HG03139 (cell line): ENCODE data around the gene NOL4L.
A peak's percentile ranks its signal among the peaks of the same experiment; 100 is the strongest.

Experiments
- ATAC-seq: cut with Tn5 transposase; IDR thresholded peaks from one replicate; pipeline ENCODE4 v1.9.1; 2021; ENCODE audit not compliant: unreplicated experiment

The NOL4L gene

DNA sequence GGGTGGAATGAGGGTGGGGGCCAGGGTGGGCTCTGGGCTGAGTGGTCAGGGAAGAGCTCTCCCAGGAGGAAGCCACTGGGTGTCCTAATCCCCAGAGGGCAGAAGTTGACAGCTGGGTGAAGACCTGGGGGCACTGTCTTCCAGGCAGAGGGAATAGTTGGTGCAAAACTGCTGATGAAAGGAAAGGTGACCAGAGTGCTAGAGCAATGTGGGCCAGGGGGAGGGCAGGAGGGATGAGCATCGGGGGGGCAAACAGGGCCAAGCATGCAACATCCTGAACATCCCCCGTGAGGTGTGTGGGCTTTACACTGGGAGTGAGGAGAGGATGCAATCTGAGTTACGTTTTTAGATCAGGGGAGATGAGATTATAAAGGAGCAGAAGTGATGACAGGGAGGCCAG lies 97.8 kb downstream of the NOL4L start:
- no peak for ATAC-seq

DNA sequence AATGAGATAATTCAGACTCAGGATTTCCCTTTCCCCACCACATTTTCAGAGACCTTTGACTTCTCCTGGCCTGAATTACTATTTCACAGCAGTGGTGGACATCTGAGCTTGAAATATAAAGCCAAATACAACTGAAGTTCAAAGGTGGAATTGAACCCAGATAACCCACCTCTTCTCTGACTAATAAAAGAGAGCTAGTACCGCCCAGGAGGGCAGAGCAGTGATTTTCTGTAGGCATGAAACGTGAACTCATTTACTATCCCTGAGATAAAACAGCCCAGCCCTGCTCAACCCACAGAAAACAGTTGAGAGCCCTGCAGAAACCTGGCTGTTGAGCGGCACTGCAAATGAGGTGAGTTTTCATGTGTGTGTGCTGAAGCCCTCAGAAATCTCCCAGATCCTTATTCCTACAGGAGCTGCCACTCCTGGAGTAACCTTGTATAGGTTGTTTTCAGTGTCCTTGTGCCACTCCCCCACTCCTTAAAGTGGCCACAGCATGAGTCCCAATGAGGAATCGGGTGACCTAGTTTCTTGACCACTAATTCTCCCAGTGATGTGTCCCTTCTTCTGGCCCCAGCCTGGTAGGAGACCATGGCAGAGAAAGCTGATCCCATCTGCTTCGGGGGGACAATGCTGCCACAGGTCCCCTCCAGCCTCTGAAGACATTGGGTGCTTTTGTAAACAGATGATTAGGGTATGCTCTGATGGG lies 99.2 kb downstream of the NOL4L start:
- no peak for ATAC-seq

DNA sequence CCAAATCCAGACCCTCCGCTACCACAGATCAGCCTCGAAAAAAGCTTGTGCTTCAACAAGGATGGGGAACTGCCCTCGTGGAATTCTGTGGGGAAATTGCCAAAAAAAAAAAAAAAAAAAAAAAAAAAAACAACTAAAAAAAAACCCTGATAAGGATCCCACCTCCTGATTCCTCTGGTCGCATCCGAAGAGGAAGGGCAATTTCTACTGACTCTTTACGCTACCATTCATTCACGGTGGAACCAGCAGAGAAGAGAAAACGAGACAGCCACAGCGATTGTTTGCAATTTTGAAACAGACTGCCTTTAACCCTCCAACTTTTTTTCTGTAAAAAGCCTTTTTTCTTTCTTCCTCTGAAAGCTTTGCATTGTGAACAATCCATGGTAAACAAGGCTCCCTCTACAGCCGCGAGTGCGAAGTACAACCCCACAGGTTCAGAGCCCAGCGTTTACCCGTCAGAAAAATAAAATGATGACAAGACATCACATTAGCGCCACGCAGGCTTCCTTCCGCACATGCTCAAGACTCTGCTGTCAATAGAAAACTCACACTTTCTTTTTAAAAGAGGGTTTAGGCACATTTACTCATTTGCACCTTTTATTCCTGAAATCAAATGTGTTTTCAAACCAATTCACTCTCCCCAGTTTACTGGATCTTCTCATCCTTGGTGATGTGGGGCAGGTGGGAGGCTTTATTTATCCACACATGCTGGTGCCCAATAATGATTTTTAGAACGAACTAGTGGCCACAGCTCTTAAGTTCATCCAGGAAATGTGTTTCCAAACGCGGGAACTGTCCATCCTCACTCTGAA lies 100.0 kb downstream of the NOL4L start:
- ATAC-seq, result peak; percentile 47

DNA sequence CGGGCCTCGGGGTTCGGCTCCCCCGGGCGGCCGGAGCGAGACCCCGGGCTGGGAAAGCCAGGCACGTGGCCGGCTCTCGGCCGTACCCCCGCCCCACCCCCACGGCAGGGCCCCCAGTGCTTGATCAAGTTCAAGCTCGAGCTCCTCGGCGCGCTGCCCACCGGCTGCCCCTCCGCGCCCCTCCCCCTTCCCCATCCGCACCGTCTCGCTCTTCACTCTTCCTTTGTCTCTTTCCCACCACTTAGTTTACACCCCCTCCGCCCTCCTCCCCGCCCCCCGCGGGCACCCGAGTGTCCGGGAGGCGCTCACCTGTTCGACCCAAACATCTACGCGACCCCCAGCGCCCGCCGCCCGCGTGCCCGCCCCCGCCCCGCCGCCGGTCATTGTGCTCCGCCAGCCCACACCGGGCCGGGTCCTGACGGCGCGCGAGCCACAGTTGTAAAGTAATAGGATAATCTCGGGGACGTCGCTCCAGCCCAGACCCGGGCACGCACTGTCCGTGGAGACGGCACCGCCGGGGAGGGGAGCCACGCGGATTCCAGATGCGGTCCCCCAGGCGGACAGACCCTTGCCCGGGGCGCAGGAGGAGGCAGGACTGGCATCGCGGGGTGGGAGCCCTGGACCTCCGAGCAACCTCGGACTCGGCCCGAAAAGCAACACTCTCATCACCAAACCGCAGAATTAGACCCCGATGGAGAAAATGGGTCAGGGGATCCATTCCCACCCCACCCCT lies 100.7 kb downstream of the NOL4L start:
- no peak for ATAC-seq

DNA sequence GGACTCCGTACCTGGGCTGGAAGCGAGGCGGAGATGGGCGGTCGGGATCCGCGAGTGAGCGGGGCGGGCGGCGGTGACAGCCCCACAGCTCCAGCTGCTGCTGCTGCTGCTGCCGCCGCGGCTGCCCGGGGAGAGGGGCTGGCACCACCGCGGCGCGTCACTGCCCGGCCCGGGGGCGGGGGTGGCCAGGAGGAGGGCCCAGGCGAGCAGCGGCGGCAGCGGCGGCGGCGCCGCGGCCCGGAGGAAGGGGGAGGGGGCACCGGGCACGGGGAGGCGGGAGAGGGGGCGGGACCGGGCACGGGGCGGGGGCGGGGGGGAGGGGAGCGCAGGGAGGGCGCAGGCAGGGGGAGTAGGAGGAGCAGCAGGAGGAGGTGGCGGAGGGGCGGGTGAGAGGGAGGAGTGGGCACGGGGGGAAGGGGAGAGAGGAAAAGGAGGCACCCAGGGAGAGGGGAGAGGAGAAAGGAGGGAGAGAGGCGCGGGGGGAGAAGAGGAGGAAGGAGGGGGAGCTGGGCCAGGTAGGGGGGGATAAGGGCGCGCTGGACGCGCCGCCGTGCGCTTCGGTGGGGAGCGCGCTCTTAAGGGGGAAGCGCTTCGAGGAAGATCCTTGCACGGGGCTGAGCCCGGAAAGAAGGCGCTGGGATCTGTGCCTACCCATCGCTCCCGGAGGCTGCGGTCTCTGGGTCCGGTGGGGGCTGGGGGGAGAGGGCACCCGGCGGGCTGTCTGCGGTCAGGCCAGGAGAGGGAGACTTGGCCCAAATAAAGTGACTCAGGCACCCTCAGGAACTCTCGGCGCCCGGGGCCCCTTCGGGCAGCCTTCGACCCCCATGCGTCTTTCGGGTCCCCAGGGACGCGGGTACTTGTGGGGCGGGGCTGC lies 101.5 kb downstream of the NOL4L start:
- ATAC-seq, result no peak

DNA sequence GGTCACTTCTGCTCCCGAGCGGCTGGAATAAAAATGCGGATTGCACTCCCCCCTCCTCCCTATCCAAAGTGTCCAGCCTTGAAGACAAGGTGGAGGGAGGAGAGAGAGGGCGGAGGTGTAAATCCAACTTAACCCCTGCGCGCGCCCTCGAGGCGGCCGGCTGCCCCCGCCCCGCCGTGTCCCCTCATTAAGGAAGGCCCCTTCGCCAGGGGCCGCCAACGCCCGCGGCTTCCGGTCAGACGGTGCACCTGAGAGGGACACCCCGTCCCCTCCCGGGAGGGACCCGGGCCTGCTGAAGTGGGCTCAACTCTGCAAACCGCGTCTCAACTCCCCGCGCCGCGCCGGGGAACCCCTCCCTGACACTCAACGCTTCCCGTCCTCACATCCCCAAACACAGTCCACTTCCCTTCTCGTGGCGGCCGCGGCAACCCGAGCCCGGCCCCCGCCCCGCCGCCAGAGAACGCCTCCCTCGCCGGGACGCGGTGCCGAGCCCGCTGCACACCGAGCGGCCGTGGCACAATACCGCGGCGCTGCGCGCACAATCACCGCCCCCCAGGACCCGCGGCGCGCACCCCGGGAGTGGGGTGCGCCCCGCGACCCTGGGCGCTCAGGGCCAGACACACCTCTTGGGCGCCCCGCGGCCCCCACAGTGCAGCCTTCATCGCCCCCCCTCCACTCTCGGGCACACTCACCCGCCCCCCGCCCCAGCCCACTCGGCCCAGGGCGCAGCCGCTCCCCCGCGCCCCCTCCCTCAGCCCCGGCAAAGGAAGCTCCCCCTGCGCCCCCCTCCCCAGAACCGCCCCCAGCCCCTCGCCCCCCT lies 102.5 kb downstream of the NOL4L start:
- ATAC-seq, result no peak

DNA sequence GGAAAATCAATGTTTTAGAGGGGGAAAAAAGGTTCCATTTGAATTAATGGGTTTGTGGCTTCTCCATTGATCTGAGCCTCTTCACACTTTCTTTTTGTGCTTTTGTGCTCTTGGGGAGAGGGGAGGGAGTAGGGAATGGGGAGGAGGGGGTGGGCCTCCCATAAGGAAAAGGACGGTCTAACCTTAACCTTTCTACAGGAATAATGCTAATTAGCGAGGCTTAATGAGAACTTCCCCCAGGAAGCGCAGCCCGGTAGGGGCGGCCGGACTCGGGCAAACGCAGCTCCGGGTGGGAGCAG lies 103.0 kb downstream of the NOL4L start:
- ATAC-seq, result no peak

DNA sequence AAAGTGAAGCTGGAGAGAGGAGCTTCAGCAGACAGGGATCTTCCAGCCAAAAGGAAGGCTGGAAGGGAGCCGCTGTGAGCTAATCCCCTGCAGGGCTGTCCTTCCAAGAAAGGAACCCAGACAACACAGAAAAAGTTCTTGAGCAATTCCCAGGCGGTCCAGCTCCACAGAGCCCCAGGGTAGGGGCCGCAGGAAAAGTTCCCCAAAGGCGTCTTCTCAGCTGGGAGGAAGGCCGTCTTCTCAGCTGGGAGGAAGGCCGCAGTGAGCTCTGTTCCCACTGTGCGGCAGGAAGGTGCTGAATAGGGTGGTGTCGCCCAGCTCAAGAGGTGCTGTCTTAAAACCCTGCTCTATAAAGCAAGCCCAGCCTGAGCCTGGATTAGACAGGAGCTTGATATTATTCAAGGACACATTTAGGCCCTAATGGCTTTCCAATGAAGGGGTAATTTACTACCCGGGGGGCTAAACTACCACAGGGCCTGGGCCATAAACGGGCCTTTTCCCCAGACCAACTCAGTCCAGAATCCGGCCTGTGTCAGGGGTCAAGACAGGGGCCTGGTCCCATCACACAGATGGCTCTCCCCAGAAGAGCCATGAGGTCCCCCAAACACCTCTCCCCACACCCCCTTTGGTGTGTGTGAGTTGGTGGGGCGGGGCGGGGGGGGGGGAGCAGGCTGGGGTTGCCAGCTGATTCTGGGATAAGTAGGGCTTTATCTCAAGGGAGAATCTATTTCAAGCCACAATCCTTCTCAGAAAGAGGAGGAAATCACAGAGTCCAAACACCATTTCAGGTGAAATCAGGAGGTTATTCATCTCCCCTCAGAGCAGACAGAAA lies 103.6 kb downstream of the NOL4L start:
- no peak for ATAC-seq

DNA sequence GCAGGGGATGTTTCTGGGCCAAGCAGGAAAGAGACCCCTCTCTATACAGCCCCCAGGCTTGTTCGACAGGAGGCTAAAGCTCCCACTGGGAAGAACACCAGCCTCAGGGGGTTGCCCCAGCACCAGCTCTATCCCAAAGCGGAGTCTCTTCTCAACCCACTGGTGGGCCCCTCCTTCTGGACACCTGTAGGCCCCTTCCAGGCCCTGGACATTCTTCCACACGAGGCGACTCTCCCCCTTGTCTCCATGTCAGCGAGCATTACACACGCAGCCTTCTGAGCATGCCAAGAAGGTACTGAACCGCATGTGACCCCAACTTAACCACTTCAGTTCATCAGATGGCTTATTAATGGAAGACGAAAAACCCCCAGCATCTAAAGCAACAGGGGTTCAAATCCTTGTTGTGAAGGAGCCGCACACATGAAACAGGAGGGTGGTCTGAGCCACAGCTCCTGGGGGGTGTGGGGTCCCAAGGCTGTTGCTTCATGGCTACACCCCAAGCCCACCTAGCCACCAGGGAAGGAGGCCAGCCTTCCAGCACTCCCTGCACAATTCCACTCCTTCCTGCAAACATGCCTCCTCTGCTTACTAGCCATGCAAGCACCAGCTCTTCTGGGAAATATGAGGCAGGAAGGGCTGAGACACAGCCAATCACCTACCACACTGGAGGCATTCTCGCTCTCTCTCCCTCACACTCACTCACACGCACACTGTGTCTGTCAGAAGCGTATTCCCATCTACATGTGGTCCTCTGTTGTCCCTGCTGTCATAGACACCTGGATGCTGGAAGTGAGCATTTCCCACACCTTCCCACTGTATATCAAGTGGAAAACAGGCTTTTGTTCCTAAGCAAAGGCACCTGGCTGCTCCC lies 104.5 kb downstream of the NOL4L start:
- ATAC-seq, result no peak

DNA sequence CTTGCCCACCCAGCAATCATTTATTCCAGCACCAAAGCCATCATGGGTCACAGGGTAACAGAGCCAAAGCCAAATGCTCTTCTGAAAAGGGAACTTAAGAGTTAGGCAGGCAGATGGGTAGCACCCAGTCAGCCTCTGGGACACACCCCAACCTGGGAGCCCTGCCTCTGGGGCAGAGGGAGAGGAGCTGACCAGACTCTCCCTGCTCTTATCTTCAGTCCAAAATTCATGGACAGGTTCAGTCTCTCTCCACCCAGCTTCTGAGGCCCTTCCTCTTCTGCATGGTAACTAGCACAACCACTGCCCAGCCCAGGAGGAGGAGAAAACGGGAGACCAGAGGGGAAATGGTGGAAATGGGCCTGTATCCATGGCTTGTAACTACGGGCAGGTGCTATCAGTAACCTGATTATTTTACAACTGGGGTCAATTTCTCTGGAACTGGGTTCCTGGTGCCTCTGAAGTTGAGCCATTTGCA lies 105.4 kb downstream of the NOL4L start:
- no peak for ATAC-seq

DNA sequence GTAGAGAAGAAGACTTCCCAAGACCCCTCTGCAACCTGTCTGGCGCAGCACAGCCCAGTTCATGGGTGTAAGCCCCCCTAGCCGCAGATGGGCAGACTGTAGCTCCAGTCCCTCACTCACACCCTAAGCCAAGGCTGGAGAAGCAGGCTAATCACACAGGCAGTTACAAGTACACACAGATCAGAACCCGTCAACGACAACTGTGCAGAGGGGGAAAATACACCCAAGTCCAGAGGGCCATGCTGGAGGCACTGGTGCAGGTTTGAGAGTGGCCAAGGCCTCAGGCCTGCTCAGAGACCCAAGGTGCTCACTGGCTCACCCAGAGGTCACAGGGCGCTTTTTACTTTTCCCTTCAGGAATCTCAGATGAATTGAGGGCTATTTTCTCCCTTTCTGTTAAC lies 106.1 kb downstream of the NOL4L start:
- ATAC-seq, result no peak

DNA sequence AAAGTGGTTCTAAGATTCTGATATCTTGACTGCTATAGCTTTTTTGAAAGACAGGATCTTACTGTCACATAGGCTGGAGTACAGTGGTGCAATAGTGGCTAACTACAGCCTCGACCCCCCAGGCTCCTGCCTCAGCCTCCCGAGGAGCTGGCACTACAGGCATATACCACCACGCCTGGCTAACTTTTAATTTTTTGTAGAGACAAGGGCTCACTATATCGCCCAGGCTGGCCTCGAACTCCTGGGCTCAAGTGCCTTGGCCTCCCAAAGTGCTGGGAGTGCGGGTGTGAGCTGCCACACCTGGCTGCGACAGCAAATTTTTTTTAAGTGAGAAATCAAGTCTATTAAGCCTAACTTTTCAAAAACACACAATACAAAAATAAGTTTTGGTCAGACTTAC lies 106.6 kb downstream of the NOL4L start:
- no peak for ATAC-seq

DNA sequence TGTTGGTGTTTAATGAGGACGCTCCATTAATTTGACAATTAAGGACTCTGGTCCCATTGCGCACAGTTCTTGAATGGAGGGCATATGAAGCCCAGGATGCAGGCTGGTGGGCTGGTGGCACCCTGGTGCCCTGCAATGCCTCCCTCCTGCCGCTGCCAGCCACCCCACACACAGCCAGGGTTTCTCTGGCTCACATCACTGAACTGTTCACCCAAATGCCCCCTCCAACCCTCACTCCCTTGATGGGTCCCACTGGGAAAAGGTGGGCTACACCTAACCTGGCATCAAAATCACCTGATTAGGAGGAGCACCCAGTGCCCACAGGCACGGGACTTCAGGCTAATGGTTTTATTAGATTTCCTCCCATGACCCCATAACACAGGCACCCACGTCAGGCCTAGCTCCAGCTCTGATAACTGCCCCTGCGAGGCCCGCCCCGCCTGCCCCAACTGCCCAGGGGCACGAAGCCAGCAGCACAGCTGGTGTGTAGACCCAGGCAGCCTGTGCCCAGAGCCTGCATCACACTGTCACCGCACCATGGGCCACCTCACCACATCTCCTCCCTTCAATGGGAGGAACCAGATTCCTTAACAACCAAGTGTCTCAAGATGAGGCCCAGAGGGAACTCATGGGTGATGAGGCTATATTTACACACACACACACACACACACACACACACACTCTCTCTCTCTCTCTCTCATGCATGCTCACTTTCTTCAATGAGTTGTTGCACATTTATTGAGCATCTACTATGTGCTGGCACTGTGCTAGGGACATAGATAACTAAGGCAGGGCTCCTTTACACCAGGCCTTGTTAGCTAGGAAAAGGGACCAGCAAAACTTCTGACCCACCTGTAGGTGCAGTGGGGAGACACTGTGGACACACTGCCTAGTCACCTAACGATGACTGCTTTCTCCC lies 107.3 kb downstream of the NOL4L start:
- no peak for ATAC-seq

DNA sequence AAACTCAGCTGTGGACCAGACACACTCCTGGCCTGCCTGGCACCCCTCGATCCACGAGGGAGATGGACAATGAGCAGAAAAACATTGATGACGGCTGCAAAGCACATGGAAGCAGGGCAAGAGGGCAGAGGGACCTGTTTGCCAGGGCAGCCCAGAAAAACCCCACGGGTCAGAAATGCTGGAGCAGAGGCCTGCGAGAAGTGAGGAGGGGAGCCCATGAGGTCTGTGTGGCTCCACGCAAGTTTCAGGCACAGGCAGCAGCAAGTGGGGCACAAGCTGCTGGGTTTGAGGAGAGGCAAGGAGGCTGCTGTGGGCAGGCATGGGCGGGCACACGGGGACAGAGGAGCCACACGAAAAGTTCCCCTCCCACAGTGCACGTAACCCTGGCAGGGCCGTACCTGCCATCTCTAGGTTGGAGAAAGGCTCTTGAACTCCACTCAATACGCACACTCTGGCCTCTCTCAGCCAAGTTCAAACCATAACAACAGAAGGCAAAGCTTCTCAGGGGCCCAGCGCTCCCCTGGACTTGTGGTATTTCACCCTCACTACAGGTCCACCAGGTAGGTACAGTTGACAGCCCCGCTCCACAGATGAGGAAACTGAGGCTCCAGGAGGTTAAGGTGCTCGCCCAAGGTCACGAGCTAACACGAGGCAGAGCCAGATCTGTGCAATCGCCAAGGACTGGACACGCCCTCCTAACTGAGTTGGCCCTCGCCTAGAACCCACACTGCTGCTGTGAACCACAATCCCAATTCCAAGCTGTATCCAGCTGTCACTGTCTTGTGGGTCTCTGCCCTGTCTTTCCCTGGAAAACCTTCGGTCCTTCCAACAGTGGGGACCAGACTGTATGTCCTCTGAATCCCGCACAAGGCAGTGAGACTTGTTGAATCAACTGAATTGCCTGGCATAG lies 108.2 kb downstream of the NOL4L start:
- ATAC-seq, result no peak

DNA sequence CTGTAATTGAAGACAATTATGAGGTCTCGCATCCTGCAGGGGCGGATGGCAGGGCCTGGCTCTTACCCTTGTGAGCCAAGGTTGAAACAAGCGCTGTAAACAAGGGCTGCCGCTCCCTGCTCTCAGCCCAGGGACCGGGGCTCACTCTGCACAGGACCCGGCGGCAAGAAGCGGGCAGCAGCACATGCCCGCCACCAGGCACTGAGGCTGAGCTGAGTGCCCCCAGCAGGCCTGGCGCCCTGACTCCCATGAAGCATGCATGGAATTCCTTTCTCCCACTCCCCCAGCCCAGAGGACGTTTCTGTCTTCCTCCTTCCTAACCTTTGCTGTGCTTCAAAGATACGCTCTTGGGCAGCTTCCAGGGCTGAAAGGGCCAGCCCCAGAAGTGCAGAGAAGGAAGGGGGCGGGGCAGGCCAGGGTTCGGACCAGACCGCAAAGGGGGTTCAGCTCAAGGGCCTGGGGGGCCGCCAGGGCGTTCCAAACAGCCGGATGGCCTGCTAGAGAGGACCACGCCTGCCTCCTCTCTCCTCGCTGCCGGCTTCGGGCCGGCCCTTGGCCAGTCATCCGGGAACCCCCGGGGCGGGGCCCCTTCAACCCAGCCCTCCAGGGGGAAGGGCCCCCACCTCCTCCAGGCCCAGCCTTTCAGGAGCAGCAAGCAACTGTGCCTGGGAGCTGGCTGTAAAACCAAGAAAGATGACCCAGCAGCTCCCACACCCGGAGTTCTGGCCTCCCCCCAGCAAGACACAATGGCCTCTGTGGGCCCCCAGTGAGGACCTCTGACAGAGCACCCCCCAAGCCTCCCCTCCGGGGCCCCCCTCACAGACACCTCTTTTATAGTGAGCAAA lies 109.9 kb downstream of the NOL4L start:
- ATAC-seq, result no peak

DNA sequence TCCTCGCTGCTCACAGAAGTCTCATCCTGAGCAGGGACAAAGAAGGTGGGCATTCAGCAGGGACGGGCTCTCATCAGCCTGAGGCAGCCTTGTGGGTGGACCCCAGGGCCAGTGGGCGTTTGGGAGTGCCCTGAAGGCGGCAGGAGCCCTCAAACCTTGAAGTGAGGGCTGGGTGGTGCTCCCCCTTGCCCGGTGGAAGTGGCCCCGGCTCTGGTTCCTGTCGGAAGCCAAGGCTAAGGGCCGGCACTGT lies 110.5 kb downstream of the NOL4L start:
- ATAC-seq, result no peak
